Spinal cord (tissue), 10 donors: ENCODE data around the gene MRAP2. TPM values are rescaled to one million over a fixed set of nuclear protein-coding genes. Genes with fewer than 3 reads are reported as not detected.
"Not testable (repeated sequence)": the region's sequence is repeated elsewhere in the genome, so short reads cannot be mapped to it uniquely, and the experiment has no call there.

Experiments
- DNase-seq, 6 donors: peaks; one replicate each; pipeline versions ENCODE4 v3.0.0 to v3.0.0-alpha.2; 2013 to 2015; ENCODE audit warnings: low spot score in 6 of 6, low read depth in 4 of 6
- H3K27ac ChIP-seq: one replicate; pipeline ENCODE4 v1.5.1; 2013; ENCODE audit warnings: low read depth, low read length, control low read depth
- H3K27me3 ChIP-seq: one replicate; pipeline ENCODE4 v1.6.1; 2013; ENCODE audit warnings: low read length; ENCODE audit not compliant: control insufficient read depth, insufficient read depth
- H3K36me3 ChIP-seq: one replicate; pipeline ENCODE4 v1.6.1; 2013; ENCODE audit warnings: low read length; ENCODE audit not compliant: control insufficient read depth, insufficient read depth
- H3K4me1 ChIP-seq: one replicate; pipeline ENCODE4 v1.6.1; 2013; ENCODE audit warnings: low read length; ENCODE audit not compliant: control insufficient read depth, insufficient read depth
- H3K4me3 ChIP-seq: one replicate; pipeline ENCODE4 v1.5.1; 2013; ENCODE audit warnings: low read depth, low read length, control low read depth
- H3K9me3 ChIP-seq: one replicate; pipeline ENCODE4 v1.6.1; 2013; ENCODE audit warnings: low read length; ENCODE audit not compliant: control insufficient read depth, insufficient read depth
- WGBS: methylation state at CpG from one replicate; pipeline ENCODE4 v1.1.5; 2013; ENCODE audit warnings: missing lambda C conversion rate; ENCODE audit not compliant: insufficient coverage; 5-methylcytosine and 5-hydroxymethylcytosine counted together
- polyA plus RNA-seq, 2 donors: library from polyadenylated mRNA; unstranded; fragments of 120-200 nt; gene quantifications; one replicate each; pipeline ENCODE4 v1.2.1, GENCODE V29; 2013; ENCODE audit not compliant: insufficient read length in 2 of 2
- total RNA-seq, 2 donors: library from RNA; depleted of rRNA in 1 of 2; stranded (reverse); fragments of 120-200 nt in 1 of 2; fragments of >200 nt in 1 of 2; gene quantifications; one replicate each; pipeline versions ENCODE4 v1.2.3 to v1.2.4, GENCODE V29; 2013 to 2014
- donor health status: healthy.

MRAP2 gene
- total and polyA plus RNA-seq, 4 donors, result 5.4 to 17.3 (median 8.1) TPM

- not testable (repeated sequence) for H3K9me3 ChIP-seq, H3K27me3 ChIP-seq, H3K4me3 ChIP-seq, H3K27ac ChIP-seq, H3K36me3 ChIP-seq, DNase-seq, H3K4me1 ChIP-seq
Measured at GRCh38 chr6:84084705-84085104, 51.1 kb downstream of the MRAP2 start.

GRCh38 chr6:84086056-84086455, 52.5 kb downstream of the MRAP2 start:
- Histone ChIP-seq H3K4me3 (no peak overlapping the region), H3K27ac (no peak overlapping the region), H3K9me3 (no peaks in the 10 kb centered on the region), H3K36me3 (no peaks in the 10 kb centered on the region), H3K4me1 (no peaks in the 10 kb centered on the region), H3K27me3 (no peaks in the 10 kb centered on the region)
- no peak for DNase-seq
- no CpG with 5 or more reads among the region's 1 CpG for WGBS

GRCh38 chr6:84086545-84087429, 53.2 kb downstream of the MRAP2 start:
- Histone ChIP-seq H3K4me1 (no peaks in the 10 kb centered on the region), H3K9me3 (no peaks in the 10 kb centered on the region), H3K27ac (no peak overlapping the region), H3K27me3 (no peaks in the 10 kb centered on the region), H3K4me3 (no peak overlapping the region), H3K36me3 (no peaks in the 10 kb centered on the region)
- 83% methylated on average over 6 of the region's 6 CpGs for WGBS
- no peak for DNase-seq

GRCh38 chr6:84089081-84089480, 55.5 kb downstream of the MRAP2 start:
- H3K9me3 ChIP-seq, result no peaks in the 10 kb centered on the region
- H3K27ac ChIP-seq, result no peak overlapping the region
- DNase-seq, result no peak
- 49% methylated on average over 4 of the region's 4 CpGs for WGBS
- H3K27me3 ChIP-seq, result no peaks in the 10 kb centered on the region
- H3K4me3 ChIP-seq, result no peak overlapping the region
- no peaks in the 10 kb centered on the region for H3K36me3 ChIP-seq
- no peaks in the 10 kb centered on the region for H3K4me1 ChIP-seq

GRCh38 chr6:84089552-84089951, 56.0 kb downstream of the MRAP2 start:
- DNase-seq, result no peak
- Histone ChIP-seq H3K27ac (no peak overlapping the region), H3K4me1 (no peaks in the 10 kb centered on the region), H3K36me3 (no peaks in the 10 kb centered on the region), H3K4me3 (no peak overlapping the region), H3K9me3 (no peaks in the 10 kb centered on the region), H3K27me3 (no peaks in the 10 kb centered on the region)
- WGBS, result no CpG with 5 or more reads among the region's 3 CpGs

GRCh38 chr6:84093441-84094435, 60.2 kb downstream of the MRAP2 start:
- Histone ChIP-seq H3K4me1 (no peaks in the 10 kb centered on the region), H3K27ac (no peak overlapping the region), H3K27me3 (no peaks in the 10 kb centered on the region), H3K9me3 (no peaks in the 10 kb centered on the region), H3K4me3 (no peak overlapping the region), H3K36me3 (no peaks in the 10 kb centered on the region)
- DNase-seq, result no peak
- WGBS, result no CpG with 5 or more reads among the region's 4 CpGs

GRCh38 chr6:84095156-84095555, 61.6 kb downstream of the MRAP2 start:
- Histone ChIP-seq H3K27me3 (no peaks in the 10 kb centered on the region), H3K9me3 (no peaks in the 10 kb centered on the region), H3K36me3 (no peaks in the 10 kb centered on the region), H3K27ac (no peak overlapping the region), H3K4me1 (no peaks in the 10 kb centered on the region), H3K4me3 (no peak overlapping the region)
- DNase-seq, result peak in 1 of 6 donors; percentile 2

GRCh38 chr6:84103029-84103428, 69.5 kb downstream of the MRAP2 start:
- DNase-seq, result no peak
- Histone ChIP-seq H3K9me3 (no peaks in the 10 kb centered on the region), H3K27ac (no peak overlapping the region), H3K4me1 (no peaks in the 10 kb centered on the region), H3K36me3 (no peaks in the 10 kb centered on the region), H3K4me3 (no peak overlapping the region), H3K27me3 (no peaks in the 10 kb centered on the region)
- WGBS, result 45% methylated on average over 1 of the region's 1 CpG

GRCh38 chr6:84105215-84105924, 71.8 kb downstream of the MRAP2 start:
- not testable (repeated sequence) for H3K9me3 ChIP-seq, DNase-seq, H3K4me1 ChIP-seq, H3K36me3 ChIP-seq, H3K4me3 ChIP-seq, H3K27me3 ChIP-seq, H3K27ac ChIP-seq
- WGBS, result 100% methylated on average over 1 of the region's 3 CpGs
